CD4-positive, alpha-beta T cell treated with Interleukin-17A for 4 hours (primary cell): ENCODE data around the gene MRPL34.
"Not testable (repeated sequence)": the region's sequence is repeated elsewhere in the genome, so short reads cannot be mapped to it uniquely, and the experiment has no call there.

Experiments
- DNase-seq: peaks from one replicate; pipeline ENCODE4 v3.0.0-alpha.2; 2020; ENCODE audit warnings: mixed read lengths

The MRPL34 gene

DNA sequence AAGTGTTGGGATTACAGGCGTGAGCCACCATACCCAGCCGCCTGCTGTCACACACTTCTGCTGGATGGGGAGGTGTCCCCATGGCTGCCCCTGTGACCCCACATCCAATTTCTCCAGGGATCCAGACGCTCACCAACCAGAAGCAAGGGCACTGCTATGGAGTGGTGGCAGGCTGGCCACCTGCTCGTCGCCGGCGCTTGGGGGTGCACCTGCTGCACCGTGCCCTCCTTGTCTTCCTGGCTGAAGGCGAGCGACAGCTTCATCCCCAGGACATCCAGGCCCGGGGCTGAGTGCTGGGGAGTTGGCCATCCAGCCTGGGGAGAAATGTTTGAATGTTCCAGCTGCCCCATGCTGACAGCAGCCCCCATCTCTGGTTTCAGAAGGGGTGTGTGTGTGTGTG lies 19.4 kb upstream of the MRPL34 start:
- no peak for DNase-seq

DNA sequence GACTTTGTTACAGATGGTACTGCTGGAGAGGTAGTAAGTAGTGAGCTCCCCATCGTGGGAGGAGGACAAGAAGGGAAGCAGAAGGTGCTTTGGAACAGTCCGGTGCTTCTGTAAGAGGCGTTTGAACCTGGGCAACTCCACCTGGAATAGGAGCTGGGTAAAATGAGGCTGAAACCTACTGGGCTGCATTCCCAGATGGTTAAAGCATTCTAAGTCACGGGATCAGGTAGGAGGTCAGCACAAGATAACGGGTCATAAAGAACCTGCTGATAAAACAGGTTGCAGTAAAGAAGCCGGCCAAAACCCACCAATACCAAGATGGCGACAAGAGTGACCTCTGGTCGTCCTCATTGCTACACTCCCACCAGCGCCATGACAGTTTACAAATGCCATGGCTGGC lies 18.9 kb upstream of the MRPL34 start:
- DNase-seq: no peak

DNA sequence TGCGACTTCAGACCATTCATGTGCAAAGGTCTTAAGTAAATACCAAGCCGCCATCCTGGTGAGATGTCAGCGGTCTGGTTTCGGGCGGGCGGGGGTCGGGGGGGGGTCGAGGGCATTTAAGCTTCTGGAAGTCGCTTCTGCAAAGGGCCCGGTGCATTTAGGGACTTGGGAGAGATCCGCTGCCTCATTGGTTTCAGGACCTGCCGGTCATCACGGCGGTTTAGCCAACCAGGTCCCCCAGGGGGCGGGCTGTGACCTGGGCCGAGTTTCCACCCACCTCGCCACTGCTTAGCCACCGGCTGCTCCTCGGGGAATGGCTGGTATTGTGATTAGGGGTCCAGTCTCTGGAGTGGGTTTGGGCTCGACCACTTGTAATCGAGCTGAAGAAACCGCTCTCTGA lies 16.2 kb upstream of the MRPL34 start:
- peak; percentile 44 for DNase-seq

DNA sequence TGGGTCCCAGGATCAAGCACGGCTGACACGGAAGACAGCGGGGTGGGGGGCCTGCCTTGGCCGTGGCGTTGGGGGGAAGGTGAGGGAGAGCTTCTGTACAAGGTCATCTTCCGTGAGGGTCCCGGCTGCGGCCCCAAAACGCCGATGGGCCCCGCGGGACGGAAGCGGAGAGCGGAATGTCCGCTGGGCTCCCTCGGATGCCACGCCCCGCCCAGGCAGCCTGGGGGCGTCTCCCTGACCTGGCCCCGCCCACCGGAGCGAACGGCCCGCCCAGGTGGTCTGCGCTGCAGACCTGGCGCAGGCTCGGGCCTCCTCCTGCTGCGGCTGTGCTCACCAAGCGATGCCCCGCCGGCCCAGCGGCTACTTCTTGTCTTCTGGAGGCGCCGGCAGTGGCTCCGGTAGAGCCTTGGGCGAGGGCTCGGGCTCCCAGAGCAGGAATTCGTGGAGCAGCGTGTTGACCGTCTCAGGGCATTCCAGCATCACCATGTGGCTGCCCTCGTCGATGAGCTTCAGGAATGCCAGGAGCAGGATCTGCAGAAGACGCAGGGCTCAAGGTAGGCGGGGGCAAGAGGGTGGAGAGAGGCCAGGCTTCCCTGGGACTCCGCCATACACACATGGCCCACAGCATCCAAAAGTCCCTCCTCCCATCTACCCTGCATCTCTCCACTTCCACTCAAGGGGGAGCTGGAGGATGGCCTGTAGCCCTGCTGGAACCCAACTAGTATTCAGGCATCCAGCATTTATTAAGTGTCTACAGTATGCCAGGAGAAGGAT lies 13.2 kb upstream of the MRPL34 start:
- DNase-seq: peak; percentile 81

DNA sequence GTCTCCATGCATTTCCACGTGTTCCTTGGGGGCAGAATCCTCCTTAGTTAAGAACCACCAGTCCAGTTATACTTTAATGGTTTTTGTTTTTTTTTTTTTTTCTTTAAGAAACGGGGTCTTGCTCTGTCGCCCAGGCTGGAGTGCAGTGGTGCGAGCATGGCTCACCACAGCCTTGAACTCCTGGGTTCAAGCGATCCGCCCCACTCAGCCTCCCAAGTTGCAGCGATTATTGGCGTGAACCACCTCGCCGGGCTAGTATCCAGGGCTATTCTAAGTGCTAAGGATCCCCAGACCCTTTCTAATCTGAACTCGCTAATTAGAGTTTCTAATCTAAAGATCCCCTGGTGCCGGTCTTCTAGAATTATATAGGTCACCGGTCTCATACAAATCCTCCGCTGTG lies 12.1 kb upstream of the MRPL34 start:
- no peak for DNase-seq

DNA sequence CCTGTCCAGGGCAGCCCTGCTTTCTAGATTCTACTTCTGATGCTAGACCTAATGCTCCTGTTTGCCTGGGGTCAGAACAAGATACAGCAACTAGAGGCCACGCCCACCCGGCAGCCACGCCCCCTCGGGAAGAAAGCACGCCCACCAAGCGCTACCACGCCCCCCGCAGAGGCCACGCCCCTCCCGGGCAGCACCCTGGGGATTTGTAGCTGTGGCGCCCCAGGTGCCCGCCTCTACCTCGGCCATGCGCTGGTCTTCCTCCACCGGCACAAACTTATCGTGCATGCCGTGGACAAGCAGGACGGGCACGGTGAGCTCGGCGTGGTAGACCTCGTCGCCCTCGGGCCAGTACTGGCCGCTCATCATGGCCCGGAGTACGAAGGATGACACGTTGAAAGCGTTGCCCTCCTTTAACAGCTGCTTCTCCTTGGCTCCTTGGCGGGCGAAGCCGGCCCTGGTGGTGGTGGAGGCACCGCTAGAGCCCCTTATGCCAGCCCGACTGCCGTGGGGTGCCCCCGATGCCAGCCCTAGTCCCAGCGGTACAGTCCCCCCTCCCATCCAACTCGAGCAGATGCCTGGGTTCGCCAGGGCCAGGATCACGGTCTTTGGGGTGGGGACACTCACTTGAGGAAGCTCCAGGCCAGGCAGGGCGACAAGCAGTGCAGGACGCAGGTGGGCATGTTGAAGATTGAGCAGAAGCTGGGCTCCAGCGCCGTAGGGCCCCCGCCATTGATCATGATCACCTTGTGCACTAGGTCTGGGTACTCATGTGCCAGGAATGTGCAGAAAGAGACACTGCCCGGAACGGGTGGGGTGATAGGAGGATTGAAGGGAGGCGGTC lies 11.4 kb upstream of the MRPL34 start:
- DNase-seq: peak; percentile 51

DNA sequence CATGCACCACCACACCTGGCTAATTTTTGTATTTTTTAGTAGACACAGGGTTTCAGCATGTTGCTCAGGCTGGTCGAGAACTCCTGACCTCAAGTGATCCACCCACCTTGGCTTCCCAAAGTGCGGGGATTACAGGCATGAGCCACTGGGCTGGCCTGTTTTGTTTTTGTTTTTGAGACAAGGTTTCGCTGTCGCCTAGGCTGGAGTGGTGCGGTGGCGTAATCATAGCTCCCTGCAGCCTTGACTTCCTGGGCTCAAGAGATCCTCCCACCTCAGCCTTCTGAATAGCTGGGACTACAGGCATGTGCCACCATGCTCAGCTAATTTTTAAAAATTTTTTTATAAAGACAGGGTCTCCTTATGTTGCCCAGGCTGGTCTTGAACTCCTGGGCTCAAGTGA lies 10.1 kb upstream of the MRPL34 start:
- DNase-seq: not testable (repeated sequence)

DNA sequence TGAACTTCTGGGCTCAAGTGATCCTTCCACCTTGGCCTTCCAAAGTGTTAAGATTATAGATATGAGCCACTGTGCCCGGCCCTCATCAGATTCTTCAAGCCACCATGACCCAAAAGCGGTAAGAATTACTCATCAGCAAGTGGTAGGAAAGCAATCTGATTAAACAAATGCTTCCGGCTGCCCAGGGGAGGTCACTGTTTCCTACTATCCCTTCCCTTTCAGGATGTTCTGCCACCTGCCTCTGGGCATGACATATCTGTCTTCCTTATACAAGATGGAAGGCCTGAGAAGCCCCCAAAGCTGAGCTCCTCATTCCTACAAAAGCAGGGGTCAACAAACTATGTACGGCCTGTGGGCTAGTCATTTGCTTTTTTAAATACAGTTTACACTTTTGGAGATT lies 9.4 kb upstream of the MRPL34 start:
- DNase-seq: no peak

DNA sequence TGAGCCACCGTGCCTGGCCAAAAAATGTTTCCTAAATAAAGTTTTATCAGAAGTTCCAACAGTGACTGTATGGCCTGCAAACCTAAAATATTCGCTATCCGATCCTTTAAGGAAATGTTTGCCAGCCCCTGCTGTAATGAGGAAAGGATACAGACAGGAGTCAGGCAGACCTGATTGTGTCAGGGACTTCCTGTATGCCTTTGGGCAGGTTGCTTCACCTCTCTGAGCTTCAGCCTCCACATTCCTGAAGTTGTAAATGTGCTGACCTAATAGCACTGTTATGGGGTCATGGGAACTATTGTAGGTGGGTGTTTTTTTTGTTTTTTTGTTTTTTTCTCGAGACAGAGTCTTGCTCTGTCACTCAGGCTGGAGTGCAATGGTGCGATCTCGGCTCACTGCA lies 8.7 kb upstream of the MRPL34 start:
- no peak for DNase-seq

DNA sequence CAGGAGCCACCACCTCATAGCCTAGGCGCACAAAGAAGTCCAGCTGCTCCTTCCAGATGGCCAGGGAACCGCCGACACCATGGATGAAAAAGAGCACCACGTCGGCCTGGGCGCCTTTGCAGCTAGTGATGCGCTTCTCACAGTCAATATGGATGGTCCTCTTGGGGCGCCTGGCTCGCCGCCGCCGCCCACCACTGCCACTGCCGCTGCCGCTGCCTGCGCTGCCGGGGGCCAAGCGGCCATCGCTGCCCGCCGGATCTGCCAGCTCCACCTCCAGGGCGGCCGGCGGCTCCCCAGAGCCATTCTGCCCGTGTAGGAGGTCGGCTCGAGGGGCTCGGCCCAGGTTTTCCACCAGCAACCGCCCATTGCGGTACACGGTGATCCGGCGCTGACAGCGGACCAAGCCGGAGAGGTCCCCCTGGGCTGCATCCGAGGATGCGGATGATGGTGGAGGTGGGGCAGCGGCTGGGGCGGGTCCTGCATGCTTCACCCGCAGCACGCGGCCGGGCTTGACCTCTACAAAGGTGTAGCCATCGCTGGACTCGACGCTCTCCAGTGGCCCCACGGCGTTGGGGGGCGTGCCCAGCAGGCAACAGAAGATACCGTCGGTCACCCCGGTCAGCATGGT lies 4.6 kb upstream of the MRPL34 start:
- DNase-seq: no peak

DNA sequence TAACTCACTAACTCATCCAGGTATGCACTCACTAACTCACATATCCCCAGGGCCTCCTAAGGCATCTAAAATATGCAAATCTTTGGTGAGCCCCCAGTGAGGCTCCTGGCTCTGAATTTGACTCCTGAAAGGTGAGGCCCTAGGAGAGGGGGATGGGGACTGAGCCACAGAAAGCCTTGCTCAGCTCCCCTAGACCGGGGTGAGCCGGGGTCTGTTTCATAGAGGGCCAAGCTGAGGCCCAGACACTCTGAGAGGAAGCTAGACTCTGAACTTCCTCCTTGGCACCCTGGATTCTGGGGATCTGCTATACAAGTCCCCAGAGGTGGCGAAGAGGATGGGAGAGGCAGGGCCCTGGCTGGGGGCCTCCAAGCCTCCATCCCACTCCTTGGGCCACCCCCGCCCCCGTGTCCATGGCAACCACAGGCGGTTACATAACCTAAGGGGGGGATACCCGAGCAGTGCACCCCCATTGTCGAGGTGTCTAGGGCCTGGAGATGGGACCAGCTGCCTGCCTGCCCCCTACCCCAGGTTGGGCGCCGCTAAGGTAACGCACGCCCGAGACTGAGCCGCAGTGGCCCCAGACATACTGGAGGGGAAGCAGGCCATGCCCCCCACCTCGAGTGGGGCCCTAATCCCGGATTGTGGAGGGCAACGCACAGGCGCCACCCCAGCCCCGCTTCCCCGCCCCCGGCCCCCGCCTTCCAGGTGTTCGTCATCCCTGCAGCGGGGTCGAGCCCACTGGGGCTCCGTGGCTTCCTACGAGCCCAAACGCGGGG lies 3.1 kb upstream of the MRPL34 start:
- peak; percentile 59 for DNase-seq

DNA sequence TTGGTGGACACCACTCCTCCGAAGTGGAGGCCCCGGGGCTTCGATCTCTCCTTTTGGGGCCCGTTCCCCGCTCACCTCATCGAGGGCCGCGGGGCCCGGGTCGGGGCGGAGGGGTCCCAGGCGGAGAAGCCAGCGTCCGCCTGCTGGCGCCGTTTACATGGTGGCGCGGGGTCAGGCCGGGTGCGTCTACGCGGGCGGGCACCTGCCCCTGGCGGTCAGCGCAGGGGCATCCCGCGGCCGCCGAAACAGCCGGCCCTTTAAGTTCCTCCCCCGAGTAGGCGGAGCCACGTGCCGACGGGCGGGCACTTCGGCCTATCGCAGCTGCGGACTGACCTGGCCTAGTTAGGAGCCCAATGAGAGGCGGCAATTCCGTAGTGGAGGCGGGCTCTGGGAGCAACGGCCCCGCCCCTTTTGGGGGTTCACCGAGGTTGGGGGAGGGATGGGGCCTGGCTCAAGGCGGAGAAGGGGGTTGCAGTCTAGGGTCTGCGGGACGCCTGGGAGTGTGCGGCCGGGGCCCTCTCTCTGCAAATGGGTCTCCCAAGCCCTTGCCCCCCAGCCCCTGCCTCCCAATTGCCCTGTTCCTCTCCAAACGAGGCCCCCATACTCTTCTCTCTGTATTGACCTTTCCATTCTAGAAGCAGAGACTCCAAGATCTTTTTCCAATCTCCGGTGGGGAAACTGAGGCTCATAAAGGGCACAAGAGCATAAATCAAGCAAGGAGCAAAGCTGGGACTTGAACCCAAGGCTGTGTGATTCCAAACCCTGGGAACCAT lies 2.3 kb upstream of the MRPL34 start, which contains the start of gene ABHD8:
Gene ABHD8, minus strand, starts transcription at position 259 of the 773 bp plus-strand sequence. CDS start 1,809 bp downstream, outside the sequence.
- peak; percentile 95 for DNase-seq

DNA sequence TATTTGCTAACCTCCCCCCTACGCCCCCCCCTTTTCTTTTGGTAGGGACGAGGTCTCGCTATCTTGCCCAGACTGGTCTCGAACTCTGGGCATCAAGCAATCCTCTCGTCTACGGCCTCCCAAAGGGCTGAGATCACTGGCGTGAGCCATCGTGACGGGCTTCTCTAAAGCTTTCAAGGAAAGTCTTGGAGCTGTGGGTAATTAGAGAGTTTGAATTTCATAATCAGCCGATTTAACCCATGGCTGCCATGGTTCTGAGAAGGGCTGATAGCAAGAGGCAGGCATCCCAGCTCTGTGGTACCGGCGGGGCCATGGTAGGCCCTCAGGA lies 1.8 kb upstream of the MRPL34 start:
- DNase-seq: no peak

DNA sequence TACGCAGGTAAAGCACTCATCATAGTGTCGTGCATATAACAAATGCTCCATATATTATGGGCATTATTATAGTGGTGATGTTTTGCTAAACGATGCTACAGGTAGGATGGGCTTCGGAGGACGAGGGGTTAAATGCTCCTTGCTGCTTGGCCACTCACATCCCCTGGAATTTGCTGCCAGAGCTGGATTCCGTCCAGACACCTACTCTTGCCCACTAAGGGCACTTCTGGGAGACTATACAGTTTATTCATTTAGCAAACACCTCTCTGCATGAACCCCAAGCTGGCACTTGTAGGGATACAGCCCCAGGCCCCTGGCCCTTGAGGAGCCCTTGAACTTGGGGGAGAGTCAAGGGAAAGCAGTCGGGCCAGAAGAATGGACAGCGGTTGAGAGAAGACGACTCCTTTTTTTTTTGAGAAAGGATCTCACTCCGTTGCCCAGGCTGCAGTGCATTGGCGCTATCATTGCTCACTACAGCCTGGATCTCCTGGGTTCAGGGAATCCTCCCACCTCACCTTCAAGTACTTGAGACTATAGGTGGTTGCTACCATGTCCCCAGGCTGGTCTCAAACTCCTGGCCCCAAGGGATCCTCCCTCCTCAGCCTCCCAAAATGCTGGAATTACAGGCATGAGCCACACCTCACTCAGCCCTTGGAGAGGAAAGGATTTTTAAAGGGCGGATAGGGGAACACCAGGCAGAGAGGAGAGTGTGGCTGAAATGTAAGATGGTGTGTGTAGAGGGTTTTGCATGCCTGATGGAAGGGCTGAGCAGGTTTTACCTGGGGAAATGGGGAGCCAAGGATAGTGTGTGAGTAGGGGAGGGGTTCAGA lies 1.1 kb upstream of the MRPL34 start:
- no peak for DNase-seq

DNA sequence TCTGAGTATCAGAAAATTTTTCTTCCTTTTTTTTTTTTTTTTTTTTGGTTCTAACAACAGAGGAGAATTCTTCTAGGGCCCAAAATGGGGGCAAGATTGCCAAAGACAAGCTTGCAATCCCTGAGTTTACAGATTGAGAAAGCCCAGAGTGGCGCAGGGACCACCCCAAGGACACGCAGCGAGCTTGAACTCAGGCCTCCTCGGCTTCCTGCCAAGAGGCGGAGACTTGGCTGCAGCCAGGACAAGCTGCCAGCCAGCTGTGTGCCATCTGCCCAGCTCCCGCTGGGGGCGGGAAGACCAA lies 506 bp upstream of the MRPL34 start:
- DNase-seq: no peak

DNA sequence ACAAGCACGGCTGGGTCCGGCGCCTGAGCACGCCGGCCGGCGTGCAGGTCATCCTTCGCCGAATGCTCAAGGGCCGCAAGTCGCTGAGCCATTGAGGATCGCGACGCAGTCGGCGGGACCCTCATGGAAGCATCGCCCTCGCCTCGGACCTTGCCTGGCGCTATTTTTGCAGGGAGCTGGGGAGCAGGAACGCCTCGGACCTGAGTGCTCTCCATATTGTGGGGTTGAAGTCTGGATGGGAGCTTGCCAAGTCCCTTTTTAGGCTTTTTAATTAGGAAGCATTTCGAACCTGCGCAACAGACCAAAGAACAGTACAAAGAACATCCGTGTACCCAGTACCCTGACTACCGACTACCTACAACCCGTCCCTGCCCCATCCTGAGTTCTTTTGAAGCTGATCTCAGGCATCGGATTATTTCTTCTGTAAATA lies 628 bp downstream of the MRPL34 start:
- DNase-seq: no peak

DNA sequence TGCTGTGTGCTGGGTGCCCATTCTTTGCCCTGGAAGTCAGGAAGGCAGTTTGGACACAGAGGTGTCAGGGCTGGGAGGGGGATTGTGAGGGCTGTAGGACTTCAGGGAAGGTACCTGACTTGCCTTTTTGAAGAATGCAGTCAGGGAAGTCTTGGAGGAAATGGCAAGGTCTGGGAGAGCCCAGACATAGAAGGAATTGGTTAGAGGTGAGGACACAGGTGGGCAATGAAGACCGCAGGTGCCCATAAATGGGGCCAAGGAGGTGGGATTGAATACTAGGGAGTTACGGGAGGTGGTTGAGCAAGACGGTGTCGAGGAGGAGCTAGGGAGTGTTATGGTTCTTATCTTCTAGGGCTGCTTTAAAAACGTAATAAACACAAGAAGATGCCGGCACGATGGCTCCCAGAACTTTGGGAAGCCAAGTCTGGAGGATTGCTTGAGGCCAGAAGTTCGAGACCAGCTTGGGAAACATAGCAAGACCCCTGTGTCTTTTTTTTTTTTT lies 2.3 kb downstream of the MRPL34 start:
- no peak for DNase-seq

DNA sequence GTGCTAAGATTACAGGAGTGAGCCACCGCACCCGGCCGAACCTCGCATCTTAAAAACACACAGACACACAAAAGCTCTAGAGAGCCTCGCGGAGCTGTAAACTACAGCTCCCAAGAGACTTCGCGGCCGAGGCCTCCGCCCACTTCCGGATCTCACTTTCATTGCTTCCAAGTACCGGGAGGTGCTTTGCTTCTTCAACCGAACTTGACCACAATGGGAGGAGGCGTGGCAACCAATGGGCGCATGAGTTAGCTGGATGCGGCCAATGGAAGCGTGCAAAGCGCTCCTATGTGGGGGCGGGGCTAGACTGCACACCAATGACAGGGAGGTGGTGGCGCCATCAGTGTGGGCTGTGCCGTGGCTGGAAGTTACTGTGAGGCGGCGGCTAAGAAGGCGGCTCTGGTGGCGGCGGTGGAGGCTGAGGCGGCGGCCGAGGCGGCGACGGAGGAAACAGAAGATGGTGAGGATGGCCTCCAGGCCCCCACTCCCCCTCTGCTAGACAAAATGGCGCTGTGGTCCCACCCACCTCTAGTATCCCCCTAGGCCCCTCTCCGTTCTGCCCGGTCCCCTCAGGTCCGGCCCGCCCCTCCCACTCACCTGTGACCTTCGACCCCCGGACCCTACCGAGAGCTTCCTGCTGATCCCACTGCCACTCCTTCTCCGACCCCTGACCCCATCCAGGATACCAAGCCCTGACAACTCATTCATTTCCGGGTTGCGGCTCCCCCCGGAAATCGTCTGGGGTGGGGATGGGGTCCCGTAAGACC lies 3.7 kb downstream of the MRPL34 start, which contains the start of gene DDA1:
Gene DDA1, plus strand, starts transcription at position 366 of the 767 bp plus-strand sequence. Its CDS starts 92 bp downstream, at position 458.
- DNase-seq: peak; percentile 99

DNA sequence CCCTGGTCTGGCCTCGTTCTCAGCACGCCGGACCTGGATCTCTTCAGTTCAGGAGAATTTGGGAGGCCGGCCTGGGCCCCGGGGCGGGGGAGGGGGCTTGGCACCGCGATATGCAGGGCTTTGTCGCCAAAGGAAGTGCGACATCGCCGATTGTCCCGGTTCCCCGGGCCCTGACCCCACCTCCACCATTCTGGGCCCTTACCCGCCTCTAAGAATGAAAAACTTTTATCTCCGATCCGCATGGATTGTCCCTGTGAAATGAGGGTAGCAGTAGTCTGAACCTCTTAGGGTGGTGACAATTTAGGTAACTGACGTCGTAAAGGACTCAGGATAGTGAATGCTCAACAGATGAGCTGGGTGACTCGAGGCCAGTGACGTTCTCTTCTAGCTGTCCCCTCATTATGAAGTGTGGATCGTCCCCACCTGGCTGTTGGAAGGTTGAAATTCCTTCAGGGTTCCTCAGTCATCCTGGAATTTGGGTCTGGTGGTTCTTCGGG lies 4.3 kb downstream of the MRPL34 start:
- no peak for DNase-seq
